Stimulated activated CD8-positive, alpha-beta memory T cell treated with anti-CD3 and anti-CD28 coated beads, Interleukin-7, amount 100 ng/mL, for 48 hours (primary cell): ENCODE results near the gene TUBAL3.
"Not testable (repeated sequence)": the region's sequence is repeated elsewhere in the genome, so short reads cannot be mapped to it uniquely, and the experiment has no call there.

ENCODE experiments used
- DNase-seq, 2 donors: peaks; one replicate each; pipeline ENCODE4 v3.0.0-alpha.2; 2020; ENCODE audit warnings: low read depth in 1 of 2; ENCODE audit errors: extremely low read depth in 1 of 2

The TUBAL3 gene

GRCh38 chr10:5381187-5381586, 23.4 kb downstream of the TUBAL3 start:
- no peak for DNase-seq

GRCh38 chr10:5380395-5380794, 24.2 kb downstream of the TUBAL3 start:
- not testable (repeated sequence) for DNase-seq

- not testable (repeated sequence) for DNase-seq
These were observed 25.4 kb downstream of the TUBAL3 start for GRCh38 chr10:5379202-5379601.

GRCh38 chr10:5376450-5376849, 28.2 kb downstream of the TUBAL3 start:
- no peak for DNase-seq

- no peak for DNase-seq
These were observed 30.6 kb downstream of the TUBAL3 start for GRCh38 chr10:5373891-5374611.

GRCh38 chr10:5373307-5373706, 31.3 kb downstream of the TUBAL3 start:
- DNase-seq, result no peak

- DNase-seq, result no peak
These were observed 33.9 kb downstream of the TUBAL3 start for GRCh38 chr10:5370493-5371352.

GRCh38 chr10:5369362-5370158, 35.1 kb downstream of the TUBAL3 start:
- DNase-seq, result no peak

GRCh38 chr10:5365928-5366327, 38.7 kb downstream of the TUBAL3 start:
- no peak for DNase-seq

- DNase-seq, result no peak
These were observed 39.7 kb downstream of the TUBAL3 start, which contains the start of gene UCN3 for GRCh38 chr10:5364890-5365338. Gene UCN3, plus strand, starts transcription at chr10:5364966. Its CDS starts 8,755 bp downstream, at chr10:5373721.

GRCh38 chr10:5364374-5364773, 40.3 kb downstream of the TUBAL3 start:
- no peak for DNase-seq

GRCh38 chr10:5362873-5363272, 41.8 kb downstream of the TUBAL3 start:
- DNase-seq, result no peak

- no peak for DNase-seq
These were observed 42.7 kb downstream of the TUBAL3 start for GRCh38 chr10:5361966-5362365.

GRCh38 chr10:5360318-5360915, 44.2 kb downstream of the TUBAL3 start:
- DNase-seq, result no peak

- DNase-seq, result no peak
These were observed 48.3 kb downstream of the TUBAL3 start for GRCh38 chr10:5356302-5356763.

- DNase-seq, result no peak
These were observed 48.9 kb downstream of the TUBAL3 start for GRCh38 chr10:5355594-5356301.

- no peak for DNase-seq
These were observed 50.6 kb downstream of the TUBAL3 start for GRCh38 chr10:5354068-5354467.

GRCh38 chr10:5349362-5349761, 55.3 kb downstream of the TUBAL3 start:
- DNase-seq, result no peak

GRCh38 chr10:5346881-5347280, 57.7 kb downstream of the TUBAL3 start:
- DNase-seq, result no peak

GRCh38 chr10:5344746-5345145, 59.9 kb downstream of the TUBAL3 start:
- DNase-seq, result no peak
